NCI-H1092 treated with DMSO at 0.1 percent for 48 hours (cell line): ENCODE results near the gene SH3TC2.

Source experiments
- DNase-seq: peaks from one replicate; lab custom pipeline; 2025; lab: John Stamatoyannopoulos, UW

SH3TC2 gene

GRCh38 chr5:149028984-149029383 is 33.9 kb downstream of the SH3TC2 start:
- DNase-seq = no peak

GRCh38 chr5:149028161-149028560 is 34.7 kb downstream of the SH3TC2 start:
- DNase-seq = no peak

GRCh38 chr5:149027636-149028035 is 35.2 kb downstream of the SH3TC2 start:
- no peak for DNase-seq

- DNase-seq = no peak
These were observed 37.9 kb downstream of the SH3TC2 start for GRCh38 chr5:149024943-149025342.

GRCh38 chr5:149024477-149024876 is 38.4 kb downstream of the SH3TC2 start:
- no peak for DNase-seq

- no peak for DNase-seq
These were observed 40.7 kb downstream of the SH3TC2 start for GRCh38 chr5:149022200-149022599.

GRCh38 chr5:149019679-149020078 is 43.2 kb downstream of the SH3TC2 start:
- DNase-seq = no peak

GRCh38 chr5:149018909-149019443 is 43.9 kb downstream of the SH3TC2 start:
- DNase-seq = no peak

- DNase-seq = no peak
These were observed 45.2 kb downstream of the SH3TC2 start for GRCh38 chr5:149017636-149018035.

- DNase-seq = no peak
These were observed 47.3 kb downstream of the SH3TC2 start for GRCh38 chr5:149015561-149015960.

GRCh38 chr5:149015126-149015525 is 47.7 kb downstream of the SH3TC2 start:
- no peak for DNase-seq

GRCh38 chr5:149014571-149015031 is 48.3 kb downstream of the SH3TC2 start:
- DNase-seq = no peak

GRCh38 chr5:149013796-149014195 is 49.1 kb downstream of the SH3TC2 start:
- DNase-seq = no peak

- no peak for DNase-seq
These were observed 50.5 kb downstream of the SH3TC2 start for GRCh38 chr5:149012350-149012749.

GRCh38 chr5:149011728-149012127 is 51.1 kb downstream of the SH3TC2 start:
- DNase-seq = no peak

- DNase-seq = no peak
These were observed 51.8 kb downstream of the SH3TC2 start for GRCh38 chr5:149011084-149011483.

- no peak for DNase-seq
These were observed 55.7 kb downstream of the SH3TC2 start for GRCh38 chr5:149007174-149007573.

- DNase-seq = no peak
These were observed 56.4 kb downstream of the SH3TC2 start for GRCh38 chr5:149006426-149006825.

GRCh38 chr5:149005077-149005892 is 57.6 kb downstream of the SH3TC2 start:
- DNase-seq = no peak

- DNase-seq = no peak
These were observed 58.3 kb downstream of the SH3TC2 start for GRCh38 chr5:149004559-149004958.

GRCh38 chr5:149002761-149003689 is 59.8 kb downstream of the SH3TC2 start:
- no peak for DNase-seq

- DNase-seq = no peak
These were observed 60.8 kb downstream of the SH3TC2 start for GRCh38 chr5:149002053-149002452.

GRCh38 chr5:149001162-149001561 is 61.7 kb downstream of the SH3TC2 start:
- DNase-seq = no peak
